HG03135 (cell line): ENCODE measurements around the gene HSF2BP.
"Not testable (repeated sequence)": the region's sequence is repeated elsewhere in the genome, so short reads cannot be mapped to it uniquely, and the experiment has no call there.

Experiments
- ATAC-seq: cut with Tn5 transposase; IDR thresholded peaks from one replicate; pipeline ENCODE4 v1.9.1; 2021; ENCODE audit warnings: mild to moderate bottlenecking, moderate library complexity; ENCODE audit not compliant: unreplicated experiment

The HSF2BP gene

GRCh38 chr21:43659136-43660000 is at the start of gene HSF2BP, which contains the start of gene RRP1B:
Gene HSF2BP, minus strand, starts transcription at chr21:43659488. Its CDS starts 1,392 bp downstream, at chr21:43658096.
Gene RRP1B, plus strand, starts transcription at chr21:43659560. Its CDS starts 105 bp downstream, at chr21:43659665.
- ATAC-seq = peak; percentile 79

GRCh38 chr21:43708745-43709381 is 49.6 kb upstream of the HSF2BP start:
- ATAC-seq = no peak

- no peak for ATAC-seq
Observed at GRCh38 chr21:43707462-43707861, 48.2 kb upstream of the HSF2BP start.

GRCh38 chr21:43703035-43703880 is 44.0 kb upstream of the HSF2BP start:
- ATAC-seq = no peak

GRCh38 chr21:43702785-43703034 is 43.4 kb upstream of the HSF2BP start:
- no peak for ATAC-seq

- no peak for ATAC-seq
Observed at GRCh38 chr21:43701936-43702784, 42.9 kb upstream of the HSF2BP start.

- no peak for ATAC-seq
Observed at GRCh38 chr21:43699933-43700599, 40.8 kb upstream of the HSF2BP start.

GRCh38 chr21:43699492-43699777 is 40.1 kb upstream of the HSF2BP start:
- not testable (repeated sequence) for ATAC-seq

- ATAC-seq = no peak
Observed at GRCh38 chr21:43697758-43698643, 38.7 kb upstream of the HSF2BP start.

GRCh38 chr21:43696214-43696613 is 36.9 kb upstream of the HSF2BP start:
- ATAC-seq = no peak

GRCh38 chr21:43694437-43695079 is 35.3 kb upstream of the HSF2BP start:
- ATAC-seq = no peak

- ATAC-seq = no peak
Observed at GRCh38 chr21:43693981-43694380, 34.7 kb upstream of the HSF2BP start.

GRCh38 chr21:43692949-43693348 is 33.7 kb upstream of the HSF2BP start:
- no peak for ATAC-seq

- ATAC-seq = no peak
Observed at GRCh38 chr21:43691801-43692200, 32.5 kb upstream of the HSF2BP start.

GRCh38 chr21:43691086-43691795 is 32.0 kb upstream of the HSF2BP start:
- no peak for ATAC-seq

GRCh38 chr21:43690346-43690745 is 31.1 kb upstream of the HSF2BP start:
- ATAC-seq = no peak

GRCh38 chr21:43689556-43690337 is 30.5 kb upstream of the HSF2BP start:
- ATAC-seq = no peak
